ENCODE data around the gene PTPRZ1. TPM values are rescaled to one million over a fixed set of nuclear protein-coding genes. Genes with fewer than 3 reads are reported as not detected.

The PTPRZ1 gene
- total RNA-seq, 8 experiments from 2014 or later = 1.2 to 89.5 (median 20.8) TPM

DNA sequence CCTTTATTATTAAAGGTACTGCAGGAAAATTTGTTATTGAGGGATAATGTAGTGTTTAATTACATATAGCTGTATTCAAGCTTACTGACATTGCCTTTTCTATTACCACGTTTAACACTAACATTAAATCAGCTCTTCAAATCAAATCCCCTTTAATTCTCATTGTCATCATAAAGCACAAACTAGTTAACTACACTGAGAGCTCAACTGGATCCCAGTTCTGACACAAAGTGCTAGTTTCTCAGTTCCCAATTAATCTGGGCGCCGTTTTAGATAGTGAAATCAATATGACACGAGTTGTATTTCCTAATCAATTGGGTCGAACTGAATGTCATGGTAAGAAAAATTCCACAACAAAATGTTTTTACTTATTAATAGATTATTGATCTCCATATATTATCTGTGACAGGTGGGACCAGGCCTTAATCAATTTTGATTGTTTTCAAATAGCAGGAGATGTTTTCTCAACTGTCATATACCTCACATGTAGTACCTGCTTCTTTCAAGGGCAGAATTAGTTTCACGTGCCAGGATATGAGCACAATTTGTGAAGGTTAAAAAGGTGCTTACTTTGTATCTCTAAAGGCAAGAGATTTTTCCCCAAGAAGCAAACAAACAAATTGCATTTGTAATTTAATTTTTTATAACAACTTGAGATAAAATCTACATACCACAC, 200.1 kb downstream of the PTPRZ1 start:
- in situ Hi-C loops (cut with MboI; ENCODE audit: low pct_unique_long_range_greater_than_20kb in 2 of 9, low sequenced_read_pairs in 9 of 9, unreplicated experiment in 9 of 9) = no loop called here
- H3K4me1 ChIP-seq (replicated peaks in 1 of 2) = no peaks in the 10 kb centered on the region
- H3K27ac ChIP-seq = no peak overlapping the region
- H3K4me3 ChIP-seq = no peak overlapping the region
- WGBS, 10 experiments = 58 to 100% (median 95%) methylated on average over 1 to 6 of the region's 6 CpGs; no CpG with 5 or more reads in 1 of the 10 experiments
- ATAC-seq (replicated peaks in 6 of 8) = no peak

GRCh38 chr7:122073635-122074034, 200.7 kb downstream of the PTPRZ1 start:
- in situ Hi-C loops (cut with MboI; ENCODE audit: low pct_unique_long_range_greater_than_20kb in 2 of 9, low sequenced_read_pairs in 9 of 9, unreplicated experiment in 9 of 9) = no loop called here
- no peak overlapping the region for H3K4me3 ChIP-seq
- no peak for ATAC-seq (replicated peaks in 6 of 8)
- H3K4me1 ChIP-seq (replicated peaks in 1 of 2) = no peaks in the 10 kb centered on the region
- no peak overlapping the region for H3K27ac ChIP-seq
- 36 to 92% (median 75%) methylated on average over 1 to 3 of the region's 3 CpGs for WGBS, 10 experiments

GRCh38 chr7:122082160-122082559, 209.2 kb downstream of the PTPRZ1 start:
- ATAC-seq (replicated peaks in 6 of 8) = no peak
- Histone ChIP-seq H3K4me1 (replicated peaks in 1 of 2) (peaks cover 11% of the 10 kb centered on the region in 2 donors), H3K4me3 (no peak overlapping the region), H3K27ac (no peak overlapping the region)
- in situ Hi-C loops (cut with MboI; ENCODE audit: low pct_unique_long_range_greater_than_20kb in 2 of 9, low sequenced_read_pairs in 9 of 9, unreplicated experiment in 9 of 9) = loop anchor here in 1 of 9 experiments (25.0 kb wide), 1 partner anchor 455 kb away; no protein-coding TSS in a partner anchor

GRCh38 chr7:122082670-122083069, 209.7 kb downstream of the PTPRZ1 start:
- no peak overlapping the region for H3K27ac ChIP-seq
- in situ Hi-C loops (cut with MboI; ENCODE audit: low pct_unique_long_range_greater_than_20kb in 2 of 9, low sequenced_read_pairs in 9 of 9, unreplicated experiment in 9 of 9) = loop anchor here in 1 of 9 experiments (25.0 kb wide), 1 partner anchor 455 kb away; no protein-coding TSS in a partner anchor
- ATAC-seq (replicated peaks in 6 of 8) = peak in 4 of 8 experiments; percentile 36 to 70 (median 40)
- 71 to 100% (median 86%) methylated on average over 1 to 2 of the region's 2 CpGs; no CpG with 5 or more reads in 3 of the 10 experiments for WGBS, 10 experiments
- peaks cover 11% of the 10 kb centered on the region in 2 donors for H3K4me1 ChIP-seq (replicated peaks in 1 of 2)
- H3K4me3 ChIP-seq = no peak overlapping the region

- no peak overlapping the region for H3K27ac ChIP-seq
- WGBS, 10 experiments = 71 to 100% (median 89%) methylated on average over 1 to 6 of the region's 6 CpGs
- in situ Hi-C loops (cut with MboI; ENCODE audit: low pct_unique_long_range_greater_than_20kb in 2 of 9, low sequenced_read_pairs in 9 of 9, unreplicated experiment in 9 of 9) = loop anchor here in 1 of 9 experiments (25.0 kb wide), 1 partner anchor 444 kb away; no protein-coding TSS in a partner anchor
- H3K4me3 ChIP-seq = no peak overlapping the region
- peak in 4 of 8 experiments; percentile 22 to 71 (median 62) for ATAC-seq (replicated peaks in 6 of 8)
- H3K4me1 ChIP-seq (replicated peaks in 1 of 2) = no peaks in the 10 kb centered on the region
Measured at GRCh38 chr7:122092964-122093797, 220.2 kb downstream of the PTPRZ1 start.

DNA sequence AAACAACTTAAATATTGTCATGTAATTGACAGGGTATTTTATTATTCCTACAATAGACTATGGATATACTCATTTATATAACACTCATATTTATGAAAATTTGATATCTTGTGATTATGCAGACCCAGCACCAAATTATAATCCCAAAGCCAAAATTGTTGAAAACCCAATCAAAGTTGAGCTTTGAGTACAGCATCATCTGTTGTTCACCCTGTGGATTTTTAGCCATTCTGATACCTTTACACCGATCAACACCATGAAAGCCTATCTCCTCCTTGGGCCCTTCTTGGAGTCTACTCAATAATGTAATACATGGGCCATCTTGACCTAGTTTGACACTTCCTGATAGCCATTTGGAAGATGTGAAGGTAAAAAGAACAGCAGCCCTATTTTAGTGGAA, 221.6 kb downstream of the PTPRZ1 start:
- in situ Hi-C loops (cut with MboI; ENCODE audit: low pct_unique_long_range_greater_than_20kb in 2 of 9, low sequenced_read_pairs in 9 of 9, unreplicated experiment in 9 of 9) = loop anchor here in 1 of 9 experiments (25.0 kb wide), 1 partner anchor 443 kb away; no protein-coding TSS in a partner anchor
- Histone ChIP-seq H3K4me1 (replicated peaks in 1 of 2) (no peaks in the 10 kb centered on the region), H3K27ac (no peak overlapping the region), H3K4me3 (no peak overlapping the region)
- ATAC-seq (replicated peaks in 6 of 8) = no peak
- WGBS, 10 experiments = 83 to 100% (median 100%) methylated on average over 1 of the region's 1 CpG; no CpG with 5 or more reads in 3 of the 10 experiments

- in situ Hi-C loops (cut with MboI; ENCODE audit: low pct_unique_long_range_greater_than_20kb in 2 of 9, low sequenced_read_pairs in 9 of 9, unreplicated experiment in 9 of 9) = loop anchor here in 1 of 9 experiments (25.0 kb wide), 1 partner anchor 442 kb away; no protein-coding TSS in a partner anchor
- Histone ChIP-seq H3K4me1 (replicated peaks in 1 of 2) (no peaks in the 10 kb centered on the region), H3K4me3 (no peak overlapping the region), H3K27ac (no peak overlapping the region)
- no peak for ATAC-seq (replicated peaks in 6 of 8)
- WGBS, 10 experiments = 55 to 100% (median 90%) methylated on average over 1 to 4 of the region's 4 CpGs; no CpG with 5 or more reads in 1 of the 10 experiments
Measured at GRCh38 chr7:122095642-122096041, 222.7 kb downstream of the PTPRZ1 start.

GRCh38 chr7:122100021-122100420, 227.1 kb downstream of the PTPRZ1 start:
- Histone ChIP-seq H3K27ac (no peak overlapping the region), H3K4me1 (replicated peaks in 1 of 2) (no peaks in the 10 kb centered on the region), H3K4me3 (no peak overlapping the region)
- 69 to 100% (median 89%) methylated on average over 1 to 3 of the region's 3 CpGs; no CpG with 5 or more reads in 1 of the 10 experiments for WGBS, 10 experiments
- ATAC-seq (replicated peaks in 6 of 8) = no peak
- in situ Hi-C loops (cut with MboI; ENCODE audit: low pct_unique_long_range_greater_than_20kb in 2 of 9, low sequenced_read_pairs in 9 of 9, unreplicated experiment in 9 of 9) = no loop called here

DNA sequence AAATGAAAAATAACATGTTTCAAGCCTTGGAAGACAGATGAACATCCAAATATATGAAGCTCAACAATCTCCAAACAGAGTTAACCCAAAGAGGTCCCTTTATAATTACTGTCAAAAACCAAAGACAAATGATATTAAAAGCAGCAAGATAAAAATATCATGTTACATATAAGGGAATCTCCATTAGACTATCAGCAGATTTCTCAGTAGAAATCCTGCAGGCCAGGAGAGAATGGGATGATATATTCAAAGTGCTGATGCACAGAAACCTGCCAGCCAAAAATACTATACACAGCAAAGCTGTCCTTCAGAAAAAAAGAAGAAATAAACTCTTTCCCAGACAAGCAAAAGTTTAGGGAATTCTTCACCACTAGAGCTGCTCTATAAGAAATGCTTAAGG, 230.1 kb downstream of the PTPRZ1 start:
- Histone ChIP-seq H3K4me1 (replicated peaks in 1 of 2) (no peaks in the 10 kb centered on the region), H3K4me3 (no peak overlapping the region), H3K27ac (no peak overlapping the region)
- ATAC-seq (replicated peaks in 6 of 8) = no peak
- in situ Hi-C loops (cut with MboI; ENCODE audit: low pct_unique_long_range_greater_than_20kb in 2 of 9, low sequenced_read_pairs in 9 of 9, unreplicated experiment in 9 of 9) = no loop called here
